ENCODE measurements around the gene CLTC. TPM values are rescaled to one million over a fixed set of nuclear protein-coding genes. Genes with fewer than 3 reads are reported as not detected.

CLTC gene
- total and polyA plus RNA-seq, 2 of the 8 experiments (the other 6 are each of a cell fraction or from before 2014, with no cell fraction given), result 175 to 283 TPM

DNA sequence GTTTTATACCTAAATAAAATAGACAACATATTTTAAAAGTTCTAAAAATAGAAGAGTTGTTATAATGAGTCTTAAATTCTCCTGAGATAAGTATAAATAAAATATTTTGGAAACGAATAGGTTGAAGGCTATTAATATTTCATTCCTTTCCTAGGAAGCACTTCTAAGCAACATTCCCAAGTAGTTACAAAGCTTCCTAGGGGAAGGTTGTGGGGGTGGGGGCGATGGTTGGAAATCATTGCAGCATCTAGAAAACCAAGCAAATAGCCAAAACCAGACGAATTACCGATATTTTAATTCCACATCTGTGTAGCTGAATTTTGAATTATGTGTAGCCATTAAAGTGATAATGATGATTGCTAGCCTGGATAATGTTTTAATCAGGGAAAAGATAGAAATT, 60.6 kb downstream of the CLTC start:
- DNase-seq (ENCODE audit: low read depth in 1 of 2, low spot score in 2 of 2) (no peak), FAIRE-seq (no peak)
- H2BK120ac ChIP-seq (replicated peaks; ENCODE audit: low read depth, low read length), result no peak overlapping the region
- no peak overlapping the region for H4K91ac ChIP-seq (replicated peaks; ENCODE audit: insufficient read length, low read length)
- H2AK5ac ChIP-seq (ENCODE audit: low read depth, low read length), result no peak overlapping the region
- H3K79me2 ChIP-seq (ENCODE audit: control insufficient read depth in 1 of 2, insufficient read depth in 2 of 2, low read length in 2 of 2), result no peaks in the 10 kb centered on the region
- H2BK15ac ChIP-seq (ENCODE audit: low read length), result no peak overlapping the region
- H3K14ac ChIP-seq (ENCODE audit: insufficient read length), result no peak overlapping the region
- no peaks in the 10 kb centered on the region for H3K23me2 ChIP-seq (ENCODE audit: low read depth, low read length)
- no peak overlapping the region for H3K4ac ChIP-seq (replicated peaks; ENCODE audit: insufficient read length, low read depth, low read length)
- no peak overlapping the region for H3K56ac ChIP-seq (replicated peaks; ENCODE audit: insufficient read length, low read depth, low read length)
- no peaks in the 10 kb centered on the region for H3K9me3 ChIP-seq (ENCODE audit: insufficient read depth in 2 of 2, low read depth in 1 of 2, low read length in 1 of 2)
- no peak overlapping the region for H3K9ac ChIP-seq (replicated peaks in 1 of 4; ENCODE audit: extremely low read depth in 1 of 4, low read depth in 3 of 4, low read length in 3 of 4)
- no peak for TF ChIP-seq CHD2 (IDR thresholded peaks at IDR 0.05; ENCODE audit: low read length)
- TF ChIP-seq BRCA1 (IDR thresholded peaks at IDR 0.05; ENCODE audit: low read depth, low read length), result no peak
- TF ChIP-seq GABPA (IDR thresholded peaks at IDR 0.05; ENCODE audit: borderline replicate concordance, insufficient read depth, low read length), result no peak
- no peak for TF ChIP-seq ZNF274 (IDR thresholded peaks at IDR 0.05; ENCODE audit: borderline replicate concordance, extremely low read depth, low read length)
- no peak for TF ChIP-seq TEAD4 (IDR thresholded peaks at IDR 0.05; ENCODE audit: low read depth, low read length)
- no peak for TF ChIP-seq SP2 (IDR thresholded peaks at IDR 0.05; ENCODE audit: low read length)
- ChIA-PET CTCF (ENCODE audit: partially characterized antibody) (interaction anchor here (0.5 to 1.5 kb wide), 2 partner anchors 19 to 515 kb away, joined by 3 to 5 read pairs; no protein-coding TSS in a partner anchor), POLR2A (ENCODE audit: partially characterized antibody) (interaction anchor here (1.8 kb wide), 1 partner anchor 27 kb away, joined by 5 read pairs; the partner anchor contains the start of genes PTRH2 and VMP1)
- no peaks in the 10 kb centered on the region for H3K79me1 ChIP-seq (ENCODE audit: low read depth, low read length)
- H3K4me2 ChIP-seq (ENCODE audit: insufficient read depth in 1 of 2, low read depth in 2 of 2, low read length in 2 of 2), result no peak overlapping the region
- H4K5ac ChIP-seq (ENCODE audit: insufficient read length, low read depth, low read length), result no peak overlapping the region
- H3K23ac ChIP-seq (ENCODE audit: insufficient read length), result no peak overlapping the region
- H2AFZ ChIP-seq (ENCODE audit: low read length), result no peak overlapping the region
- no peak overlapping the region for H2BK12ac ChIP-seq (ENCODE audit: low read depth, low read length)
- 98% methylated on average over 4 of the region's 4 CpGs; no CpG with 5 or more reads in 1 of the 2 experiments for WGBS, 2 experiments (ENCODE audit: extremely low coverage in 1 of 2, insufficient coverage in 1 of 2, insufficient read length in 1 of 2, insufficient replicate concordance in 2 of 2, low coverage in 1 of 2, low lambda C conversion rate in 2 of 2, missing lambda C conversion rate in 1 of 2)
- no peak overlapping the region for H3K18ac ChIP-seq (ENCODE audit: extremely low read depth, low read length)
- no peak overlapping the region for H2BK5ac ChIP-seq (ENCODE audit: low read depth, low read length)
- no peak overlapping the region for H4K8ac ChIP-seq (ENCODE audit: extremely low read depth, insufficient read depth, low read length)
- H3K27me3 ChIP-seq (replicated peaks in 1 of 4; ENCODE audit: control insufficient read depth in 3 of 4, extremely low read depth in 1 of 4, insufficient read depth in 3 of 4, low read length in 3 of 4), result no peaks in the 10 kb centered on the region
- H3K27ac ChIP-seq (ENCODE audit: low read depth, low read length), result no peak overlapping the region
- no peak overlapping the region for H3K4me3 ChIP-seq (ENCODE audit: extremely low read depth in 1 of 4, insufficient read depth in 2 of 4, low read depth in 3 of 4, low read length in 4 of 4)
- H3K36me3 ChIP-seq (ENCODE audit: control insufficient read depth in 2 of 4, insufficient read depth in 4 of 4, low read length in 3 of 4), result peaks cover 31 to 99% (median 85%) of the 10 kb centered on the region in 4 experiments
- no peak overlapping the region for H2BK20ac ChIP-seq (ENCODE audit: low read length)
- no peaks in the 10 kb centered on the region for H3K4me1 ChIP-seq (replicated peaks in 1 of 4; ENCODE audit: control insufficient read depth in 3 of 4, insufficient read depth in 4 of 4, low read length in 3 of 4)
- H4K20me1 ChIP-seq (replicated peaks in 1 of 2; ENCODE audit: control insufficient read depth in 1 of 2, insufficient read depth in 2 of 2, low read length in 2 of 2), result peaks cover 2 to 4% of the 10 kb centered on the region in 2 experiments

Measured in H1 (cell line).